H1 (cell line): ENCODE results near the gene PRKN. TPM values are rescaled to one million over a fixed set of nuclear protein-coding genes. Genes with fewer than 3 reads are reported as not detected.

ENCODE experiments used
- CTCF ChIA-PET: fragments of 300-600 bp; sonication (Branson Sonifier 250); formaldehyde crosslinking; loops from one replicate; lab custom pipeline; 2021; ENCODE audit not compliant: partially characterized antibody; lab: Charles Lee
- POLR2A ChIA-PET: fragments of 300-600 bp; sonication (Branson Sonifier 250); formaldehyde crosslinking; loops from one replicate; lab custom pipeline; 2021; ENCODE audit warnings: inconsistent platforms; ENCODE audit not compliant: partially characterized antibody; lab: Charles Lee
- DNase-seq, 2 experiments: peaks; one replicate each; pipeline versions ENCODE4 v3.0.0 to v3.0.0-alpha.2; 2010 to 2022; ENCODE audit warnings: low spot score in 2 of 2, low read depth in 1 of 2, mixed read lengths in 1 of 2
- FAIRE-seq: peaks from 2 replicates; lab custom pipeline; 2011; peaks lifted over from hg19 to GRCh38; lab: Jason Lieb, UNC
- H2AFZ ChIP-seq: 2 replicates; pipeline ENCODE4 v1.8.1; 2012; ENCODE audit warnings: low read length, inconsistent platforms
- H2AK5ac ChIP-seq: 2 replicates; pipeline ENCODE4 v1.6.1; 2013; ENCODE audit warnings: low read depth, low read length
- H2BK120ac ChIP-seq: replicated peaks from 2 replicates; pipeline ENCODE3; 2013; ENCODE audit warnings: low read depth, low read length, inconsistent platforms
- H2BK12ac ChIP-seq: 2 replicates; pipeline ENCODE4 v1.6.1; 2013; ENCODE audit warnings: low read depth, low read length
- H2BK15ac ChIP-seq: 2 replicates; pipeline ENCODE4 v1.6.1; 2013; ENCODE audit warnings: low read length
- H2BK20ac ChIP-seq: 2 replicates; pipeline ENCODE4 v1.6.1; 2013; ENCODE audit warnings: low read length
- H2BK5ac ChIP-seq: 2 replicates; pipeline ENCODE4 v1.6.1; 2013; ENCODE audit warnings: low read depth, low read length
- H3K14ac ChIP-seq: 2 replicates; pipeline ENCODE4 v1.6.1; 2013; ENCODE audit warnings: inconsistent platforms; ENCODE audit not compliant: insufficient read length
- H3K18ac ChIP-seq: 2 replicates; pipeline ENCODE4 v1.6.1; 2013; ENCODE audit warnings: low read length; ENCODE audit errors: extremely low read depth
- H3K23ac ChIP-seq: 2 replicates; pipeline ENCODE4 v1.6.1; 2013; ENCODE audit warnings: inconsistent platforms; ENCODE audit not compliant: insufficient read length
- H3K23me2 ChIP-seq: 2 replicates; pipeline ENCODE4 v1.6.1; 2013; ENCODE audit warnings: low read depth, low read length
- H3K27ac ChIP-seq: 2 replicates; pipeline ENCODE4 v1.6.1; 2011; ENCODE audit warnings: low read depth, low read length, inconsistent platforms
- H3K27me3 ChIP-seq, 4 experiments: replicated peaks in 1 of 4; 1 replicate in 1 of 4; 2 replicates in 3 of 4; pipeline versions ENCODE4 v1.6.1 to v1.8.1; 2011 to 2013; ENCODE audit warnings: low read length in 3 of 4, mild to moderate bottlenecking in 3 of 4, inconsistent platforms in 2 of 4, mixed read lengths in 2 of 4, moderate library complexity in 1 of 4; ENCODE audit not compliant: control insufficient read depth in 3 of 4, insufficient read depth in 3 of 4; ENCODE audit errors: extremely low read depth in 1 of 4
- H3K36me3 ChIP-seq, 4 experiments: 2 replicates each; pipeline versions ENCODE4 v1.6.1 to v1.8.1; 2011 to 2013; ENCODE audit warnings: mild to moderate bottlenecking in 4 of 4, low read length in 3 of 4, moderate library complexity in 2 of 4, control low read depth in 1 of 4, inconsistent platforms in 1 of 4; ENCODE audit not compliant: insufficient read depth in 4 of 4, control insufficient read depth in 2 of 4
- H3K4ac ChIP-seq: replicated peaks from 2 replicates; pipeline ENCODE3; 2013; ENCODE audit warnings: low read length, low read depth, mixed read lengths, inconsistent platforms; ENCODE audit not compliant: insufficient read length
- H3K4me1 ChIP-seq, 4 experiments: replicated peaks in 1 of 4; 1 replicate in 1 of 4; 2 replicates in 3 of 4; pipeline versions ENCODE4 v1.6.1 to v1.8.1; 2011 to 2013; ENCODE audit warnings: low read length in 3 of 4, inconsistent platforms in 2 of 4, mixed read lengths in 1 of 4; ENCODE audit not compliant: insufficient read depth in 4 of 4, control insufficient read depth in 3 of 4
- H3K4me2 ChIP-seq, 2 experiments: 2 replicates each; pipeline versions ENCODE4 v1.6.1 to v1.8.1; 2011 to 2013; ENCODE audit warnings: low read depth in 2 of 2, low read length in 2 of 2, control low read depth in 1 of 2, inconsistent platforms in 1 of 2, mild to moderate bottlenecking in 1 of 2; ENCODE audit not compliant: insufficient read depth in 1 of 2
- H3K4me3 ChIP-seq, 4 experiments: fragments of 200-600, 300-600 bp in 1 of 4; sonication (generic), shearing (Covaris generic), sonication (Bioruptor Twin) in 1 of 4; 2 replicates each; pipeline versions ENCODE4 v1.5.1 to v1.8.1; 2011 to 2016; ENCODE audit warnings: low read length in 4 of 4, low read depth in 3 of 4, control low read depth in 2 of 4, inconsistent platforms in 2 of 4, mild to moderate bottlenecking in 2 of 4, mixed read lengths in 1 of 4, moderate library complexity in 1 of 4; ENCODE audit not compliant: insufficient read depth in 2 of 4; ENCODE audit errors: extremely low read depth in 1 of 4
- H3K56ac ChIP-seq: replicated peaks from 2 replicates; pipeline ENCODE3; 2013; ENCODE audit warnings: low read depth, mild to moderate bottlenecking, mixed read lengths, low read length, inconsistent platforms; ENCODE audit not compliant: insufficient read length
- H3K79me1 ChIP-seq: 2 replicates; pipeline ENCODE4 v1.6.1; 2013; ENCODE audit warnings: low read depth, low read length, control low read depth
- H3K79me2 ChIP-seq, 2 experiments: 2 replicates each; pipeline versions ENCODE4 v1.6.1 to v1.8.1; 2012 to 2013; ENCODE audit warnings: low read length in 2 of 2, mild to moderate bottlenecking in 2 of 2, inconsistent platforms in 1 of 2; ENCODE audit not compliant: insufficient read depth in 2 of 2, control insufficient read depth in 1 of 2
- H3K9ac ChIP-seq, 4 experiments: replicated peaks in 1 of 4; 1 replicate in 1 of 4; 2 replicates in 3 of 4; pipeline versions ENCODE4 v1.6.1 to v1.8.1; 2011 to 2013; ENCODE audit warnings: low read depth in 3 of 4, low read length in 3 of 4, control low read depth in 2 of 4, mild to moderate bottlenecking in 2 of 4, moderate library complexity in 2 of 4, inconsistent platforms in 1 of 4; ENCODE audit errors: extremely low read depth in 1 of 4
- H3K9me3 ChIP-seq, 2 experiments: 2 replicates each; pipeline versions ENCODE4 v1.6.1 to v1.8.1; 2012 to 2013; ENCODE audit warnings: mild to moderate bottlenecking in 2 of 2, moderate library complexity in 2 of 2, control low read depth in 1 of 2, inconsistent platforms in 1 of 2, low read depth in 1 of 2, low read length in 1 of 2, mixed read lengths in 1 of 2; ENCODE audit not compliant: insufficient read depth in 2 of 2
- H4K20me1 ChIP-seq, 2 experiments: replicated peaks in 1 of 2; 2 replicates each; pipeline versions ENCODE3 to v1.8.1; 2011 to 2013; ENCODE audit warnings: inconsistent platforms in 2 of 2, low read length in 2 of 2, mild to moderate bottlenecking in 1 of 2; ENCODE audit not compliant: insufficient read depth in 2 of 2, control insufficient read depth in 1 of 2
- H4K5ac ChIP-seq: 2 replicates; pipeline ENCODE4 v1.6.1; 2013; ENCODE audit warnings: low read length, low read depth, mixed read lengths, inconsistent platforms; ENCODE audit not compliant: insufficient read length
- H4K8ac ChIP-seq: 2 replicates; pipeline ENCODE4 v1.8.0; 2013; ENCODE audit warnings: mild to moderate bottlenecking, moderate library complexity, low read length, inconsistent platforms; ENCODE audit not compliant: insufficient read depth; ENCODE audit errors: extremely low read depth
- H4K91ac ChIP-seq: replicated peaks from 2 replicates; pipeline ENCODE3; 2013; ENCODE audit warnings: low read length, mixed read lengths, inconsistent platforms; ENCODE audit not compliant: insufficient read length
- ASH2L ChIP-seq: fragments of 200-600, 300-600 bp; sonication (generic); IDR thresholded peaks from one replicate; pipeline ENCODE4 v1.7.1; 2017; ENCODE audit warnings: low read length
- BCL11A ChIP-seq, 2 experiments: IDR thresholded peaks; one replicate each; pipeline ENCODE4 v1.6.1; 2011; ENCODE audit warnings: low read depth in 2 of 2, low read length in 2 of 2, mild to moderate bottlenecking in 2 of 2
- BRCA1 ChIP-seq: IDR thresholded peaks from 2 replicates; pipeline ENCODE4 v1.6.1; 2012; ENCODE audit warnings: low read depth, low read length, improper control_type of control experiment
- CBX5 ChIP-seq: fragments of 300-800, 300-1000 bp; sonication (generic); IDR thresholded peaks from 2 replicates; pipeline ENCODE4 v1.7.1; 2016; ENCODE audit warnings: antibody characterized with exemption, low read length, low read depth
- CEBPB ChIP-seq: IDR thresholded peaks from 2 replicates; pipeline ENCODE4 v1.6.1; 2012; ENCODE audit warnings: low read depth, low read length
- CREB1 ChIP-seq: IDR thresholded peaks from 2 replicates; pipeline ENCODE4 v1.6.1; 2012; ENCODE audit warnings: inconsistent platforms
- GABPA ChIP-seq: IDR thresholded peaks from 2 replicates; pipeline ENCODE4 v1.6.1; 2011; ENCODE audit warnings: mild to moderate bottlenecking, low read length, moderate library complexity, borderline replicate concordance; ENCODE audit not compliant: insufficient read depth
- JUN ChIP-seq: IDR thresholded peaks from 2 replicates; pipeline ENCODE4 v1.6.1; 2011; ENCODE audit warnings: low read depth, mild to moderate bottlenecking, improper control_type of control experiment, low read length
- MAFK ChIP-seq: IDR thresholded peaks from 2 replicates; pipeline ENCODE4 v1.6.1; 2012; ENCODE audit warnings: low read depth, mild to moderate bottlenecking, improper control_type of control experiment, low read length
- POU5F1 ChIP-seq: IDR thresholded peaks from 2 replicates; pipeline ENCODE4 v1.6.1; 2011; ENCODE audit warnings: low read depth, mild to moderate bottlenecking, low read length, moderate library complexity
- RBBP5 ChIP-seq: IDR thresholded peaks from 2 replicates; pipeline ENCODE4 v1.7.1; 2012; ENCODE audit warnings: low read depth, mild to moderate bottlenecking, inconsistent platforms, low read length, moderate library complexity, borderline replicate concordance
- SIRT6 ChIP-seq: IDR thresholded peaks from one replicate; pipeline ENCODE4 v1.7.1; 2012; ENCODE audit warnings: low read length, inconsistent platforms
- SRF ChIP-seq: IDR thresholded peaks from 2 replicates; pipeline ENCODE4 v1.6.1; 2011; ENCODE audit warnings: mild to moderate bottlenecking, low read depth, low read length, moderate library complexity
- SUZ12 ChIP-seq: fragments of 200-600 bp; sonication (generic); IDR thresholded peaks from 2 replicates; pipeline ENCODE4 v1.6.1; 2012; ENCODE audit warnings: mild to moderate bottlenecking, inconsistent platforms, low read length, moderate library complexity, mixed read lengths
- TAF1 ChIP-seq: IDR thresholded peaks from 2 replicates; pipeline ENCODE4 v1.6.1; 2011; ENCODE audit warnings: mild to moderate bottlenecking, low read depth, low read length
- TCF12 ChIP-seq: IDR thresholded peaks from 2 replicates; pipeline ENCODE4 v1.6.1; 2011; ENCODE audit warnings: low read depth, mild to moderate bottlenecking, low read length
- WGBS, 2 experiments: shearing (Covaris generic) in 1 of 2; methylation state at CpG; one replicate each; pipeline versions ENCODE4 v1.1.6 to v1.1.7; 2013 to 2015; ENCODE audit warnings: low lambda C conversion rate in 2 of 2, mixed read lengths in 2 of 2, inconsistent platforms in 1 of 2, low coverage in 1 of 2, missing lambda C conversion rate in 1 of 2; ENCODE audit not compliant: insufficient replicate concordance in 2 of 2, insufficient coverage in 1 of 2, insufficient read length in 1 of 2; ENCODE audit errors: extremely low coverage in 1 of 2, missing lambda C conversion rate in 1 of 2; 5-methylcytosine and 5-hydroxymethylcytosine counted together
- polyA plus RNA-seq, 7 experiments: library from polyadenylated mRNA; depleted of rRNA in 3 of 7; stranded (reverse) in 5 of 7; unstranded in 2 of 7; fragments of >200 nt in 5 of 7; fragments of 200-250 nt in 2 of 7; gene quantifications; 1 replicate in 5 of 7; 2 replicates in 1 of 7; 4 replicates in 1 of 7; pipeline versions ENCODE4 v1.2.1 to v1.2.3, GENCODE V29; 2011 to 2013; ENCODE audit warnings: missing spikeins in 2 of 7, mixed read lengths in 2 of 7
- total RNA-seq: library from RNA; stranded (reverse); fragmentation: NEBNext Ultra II Directional; extraction: Animal tissue kit (Norgen Biotek cat#: 25700); gene quantifications from 2 replicates; pipeline ENCODE4 v1.2.1, GENCODE V29; 2021
- TF ChIP-seq, protein P1 (sequence below): IDR thresholded peaks from 2 replicates; pipeline ENCODE4 v1.6.1; 2012; ENCODE audit warnings: inconsistent platforms

The PRKN gene
- total and polyA plus RNA-seq, 2 of the 8 experiments (the other 6 are each of a cell fraction or from before 2014, with no cell fraction given), result 0.13 to 0.29 TPM

GRCh38 chr6:162256361-162256760 is 471.2 kb downstream of the PRKN start:
- no peak overlapping the region for H2AK5ac ChIP-seq
- no peak overlapping the region for H4K91ac ChIP-seq
- H3K4me2 ChIP-seq, result no peak overlapping the region
- H3K9me3 ChIP-seq, result no peaks in the 10 kb centered on the region
- H3K23me2 ChIP-seq, result no peaks in the 10 kb centered on the region
- WGBS, 2 experiments, result 100% methylated on average over 3 of the region's 3 CpGs; no CpG with 5 or more reads in 1 of the 2 experiments
- H4K8ac ChIP-seq, result no peak overlapping the region
- H2BK12ac ChIP-seq, result no peak overlapping the region
- H2BK20ac ChIP-seq, result no peak overlapping the region
- H3K27ac ChIP-seq, result no peak overlapping the region
- CTCF ChIA-PET, result no interaction called here
- H2BK120ac ChIP-seq, result no peak overlapping the region
- H3K4me3 ChIP-seq, result no peak overlapping the region
- no peak overlapping the region for H3K18ac ChIP-seq
- H4K5ac ChIP-seq, result no peak overlapping the region
- no peak overlapping the region for H3K14ac ChIP-seq
- H3K4ac ChIP-seq, result no peak overlapping the region
- no peak overlapping the region for H2AFZ ChIP-seq
- no peaks in the 10 kb centered on the region for H3K27me3 ChIP-seq
- no peak for FAIRE-seq
- H3K4me1 ChIP-seq, result no peaks in the 10 kb centered on the region
- DNase-seq, result no peak
- no peaks in the 10 kb centered on the region for H3K79me2 ChIP-seq
- no peak overlapping the region for H3K9ac ChIP-seq
- H2BK5ac ChIP-seq, result no peak overlapping the region
- H3K56ac ChIP-seq, result no peak overlapping the region
- no peaks in the 10 kb centered on the region for H4K20me1 ChIP-seq
- POLR2A ChIA-PET, result no interaction called here
- no peaks in the 10 kb centered on the region for H3K36me3 ChIP-seq
- H3K79me1 ChIP-seq, result no peaks in the 10 kb centered on the region
- no peak overlapping the region for H2BK15ac ChIP-seq
- no peak overlapping the region for H3K23ac ChIP-seq
- TF ChIP-seq CBX5 (no peak), CEBPB (no peak), SUZ12 (no peak), CREB1 (no peak), RBBP5 (no peak), BCL11A (IDR thresholded peaks at IDR 0.05; ENCODE audit: low read depth in 2 of 2, low read length in 2 of 2) (no peak), MAFK (no peak), SIRT6 (no peak), JUN (no peak), TAF1 (no peak), TCF12 (no peak), GABPA (no peak), ASH2L (no peak), SRF (no peak), POU5F1 (no peak), BRCA1 (no peak)
- TF ChIP-seq, protein P1, sequence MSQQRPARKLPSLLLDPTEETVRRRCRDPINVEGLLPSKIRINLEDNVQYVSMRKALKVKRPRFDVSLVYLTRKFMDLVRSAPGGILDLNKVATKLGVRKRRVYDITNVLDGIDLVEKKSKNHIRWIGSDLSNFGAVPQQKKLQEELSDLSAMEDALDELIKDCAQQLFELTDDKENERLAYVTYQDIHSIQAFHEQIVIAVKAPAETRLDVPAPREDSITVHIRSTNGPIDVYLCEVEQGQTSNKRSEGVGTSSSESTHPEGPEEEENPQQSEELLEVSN, result no peak
